ENCODE results near the gene DENND6A. TPM values are rescaled to one million over a fixed set of nuclear protein-coding genes. Genes with fewer than 3 reads are reported as not detected.
"Not testable (repeated sequence)": the region's sequence is repeated elsewhere in the genome, so short reads cannot be mapped to it uniquely, and the experiment has no call there.

The DENND6A gene
- total RNA-seq, 1 donor, result 21.0 TPM

DNA sequence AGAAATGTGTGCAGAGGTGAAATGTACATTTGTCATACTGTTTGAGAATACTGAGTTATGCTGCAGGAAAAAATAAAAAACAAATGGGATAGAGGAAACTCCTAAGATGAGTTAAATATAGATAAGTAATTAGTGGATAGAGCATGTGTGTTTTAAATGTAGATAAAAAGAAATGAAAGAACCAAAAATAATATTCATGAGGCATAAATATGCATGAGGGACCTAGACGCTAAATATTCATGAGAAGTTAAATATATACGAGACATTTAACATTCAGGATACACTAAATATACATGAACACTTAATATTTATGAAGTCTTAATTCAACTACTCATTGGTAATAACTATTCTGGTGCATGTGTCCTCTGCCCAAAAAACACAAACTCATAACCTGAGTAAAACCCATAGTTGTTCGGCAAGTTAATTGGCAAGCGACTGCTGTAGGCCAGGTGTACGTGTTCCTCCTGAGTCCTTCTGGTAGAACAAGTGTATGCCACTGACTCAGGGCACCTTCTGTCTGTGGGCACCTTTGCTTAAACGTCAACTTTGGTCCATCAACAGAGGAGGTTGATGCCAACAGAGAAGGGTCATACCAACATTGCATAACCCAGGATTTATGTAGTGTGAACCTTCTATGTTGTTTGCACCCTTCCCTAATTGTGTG lies 24.5 kb upstream of the DENND6A start:
- TF ChIP-seq, protein P1, sequence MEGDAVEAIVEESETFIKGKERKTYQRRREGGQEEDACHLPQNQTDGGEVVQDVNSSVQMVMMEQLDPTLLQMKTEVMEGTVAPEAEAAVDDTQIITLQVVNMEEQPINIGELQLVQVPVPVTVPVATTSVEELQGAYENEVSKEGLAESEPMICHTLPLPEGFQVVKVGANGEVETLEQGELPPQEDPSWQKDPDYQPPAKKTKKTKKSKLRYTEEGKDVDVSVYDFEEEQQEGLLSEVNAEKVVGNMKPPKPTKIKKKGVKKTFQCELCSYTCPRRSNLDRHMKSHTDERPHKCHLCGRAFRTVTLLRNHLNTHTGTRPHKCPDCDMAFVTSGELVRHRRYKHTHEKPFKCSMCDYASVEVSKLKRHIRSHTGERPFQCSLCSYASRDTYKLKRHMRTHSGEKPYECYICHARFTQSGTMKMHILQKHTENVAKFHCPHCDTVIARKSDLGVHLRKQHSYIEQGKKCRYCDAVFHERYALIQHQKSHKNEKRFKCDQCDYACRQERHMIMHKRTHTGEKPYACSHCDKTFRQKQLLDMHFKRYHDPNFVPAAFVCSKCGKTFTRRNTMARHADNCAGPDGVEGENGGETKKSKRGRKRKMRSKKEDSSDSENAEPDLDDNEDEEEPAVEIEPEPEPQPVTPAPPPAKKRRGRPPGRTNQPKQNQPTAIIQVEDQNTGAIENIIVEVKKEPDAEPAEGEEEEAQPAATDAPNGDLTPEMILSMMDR (IDR thresholded peaks at IDR 0.05; ENCODE audit: insufficient read depth, low read length), result no peak
- DNase-seq (ENCODE audit: low read depth), result no peak
- H3K4me3 ChIP-seq (ENCODE audit: low read depth, low read length), result no peak overlapping the region

DNA sequence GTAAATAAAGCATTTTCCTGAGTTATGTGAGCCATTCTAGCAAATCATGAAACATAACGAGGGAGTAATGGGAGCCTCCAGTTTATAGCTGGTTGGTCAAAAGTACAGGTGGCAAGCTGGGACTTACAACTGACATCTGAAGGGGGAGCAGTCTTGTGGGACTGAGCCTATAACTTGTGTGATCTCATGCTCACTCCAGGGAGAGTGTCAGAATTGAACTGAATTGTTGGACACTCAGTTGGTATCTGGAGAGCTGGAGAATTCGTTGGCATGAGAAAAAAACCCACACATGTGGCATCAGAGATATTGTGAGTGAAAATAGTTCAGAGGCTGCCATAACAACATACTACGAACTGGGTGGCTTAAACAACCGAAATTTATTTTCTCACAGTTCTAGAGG lies 22.8 kb upstream of the DENND6A start:
- TF ChIP-seq, protein P1 (IDR thresholded peaks at IDR 0.05; ENCODE audit: insufficient read depth, low read length), result no peak
- H3K4me3 ChIP-seq (ENCODE audit: low read depth, low read length), result no peak overlapping the region
- no peak for DNase-seq (ENCODE audit: low read depth)

DNA sequence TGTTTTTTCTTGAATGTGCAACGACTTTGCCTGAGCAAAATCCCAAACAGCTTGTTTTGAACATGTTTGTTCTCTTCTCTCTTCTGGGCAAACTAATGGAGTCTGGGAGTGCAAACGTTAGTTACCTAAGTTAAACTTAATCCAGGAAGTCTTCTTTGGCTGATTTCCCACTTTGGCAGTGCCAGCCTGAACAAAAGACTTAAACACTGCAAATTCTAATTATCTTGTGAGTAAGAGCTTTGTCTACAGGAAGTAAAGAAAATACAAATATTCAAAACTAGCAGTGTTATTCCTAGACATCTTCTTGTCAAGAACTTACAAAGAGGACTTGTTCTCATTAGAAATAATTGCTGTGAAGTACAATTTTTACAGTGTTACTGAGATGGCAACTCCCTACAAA lies 16.7 kb upstream of the DENND6A start:
- no peak overlapping the region for H3K4me3 ChIP-seq (ENCODE audit: low read depth, low read length)
- TF ChIP-seq, protein P1 (IDR thresholded peaks at IDR 0.05; ENCODE audit: insufficient read depth, low read length), result no peak
- no peak for DNase-seq (ENCODE audit: low read depth)

DNA sequence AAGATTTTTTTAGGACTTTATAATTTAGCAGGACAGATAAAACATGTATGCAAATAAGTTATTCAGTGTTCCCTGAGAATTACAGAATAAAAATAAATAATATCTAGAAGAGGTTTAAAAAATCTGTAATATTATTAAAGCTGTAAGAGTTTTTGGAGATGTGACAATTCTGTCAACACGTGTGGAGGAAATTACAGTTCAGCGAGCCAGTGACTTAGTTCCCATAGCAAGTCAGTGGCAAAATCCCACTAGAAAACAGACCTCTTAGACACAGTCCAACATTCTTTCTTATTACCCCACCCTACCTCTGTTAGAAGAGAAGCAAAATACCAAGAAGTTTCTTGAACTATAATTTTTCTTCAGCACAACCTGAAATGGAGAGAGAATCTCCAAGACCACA lies 16.2 kb upstream of the DENND6A start:
- TF ChIP-seq, protein P1 (IDR thresholded peaks at IDR 0.05; ENCODE audit: insufficient read depth, low read length), result no peak
- DNase-seq (ENCODE audit: low read depth), result peak; percentile 40
- no peak overlapping the region for H3K4me3 ChIP-seq (ENCODE audit: low read depth, low read length)

DNA sequence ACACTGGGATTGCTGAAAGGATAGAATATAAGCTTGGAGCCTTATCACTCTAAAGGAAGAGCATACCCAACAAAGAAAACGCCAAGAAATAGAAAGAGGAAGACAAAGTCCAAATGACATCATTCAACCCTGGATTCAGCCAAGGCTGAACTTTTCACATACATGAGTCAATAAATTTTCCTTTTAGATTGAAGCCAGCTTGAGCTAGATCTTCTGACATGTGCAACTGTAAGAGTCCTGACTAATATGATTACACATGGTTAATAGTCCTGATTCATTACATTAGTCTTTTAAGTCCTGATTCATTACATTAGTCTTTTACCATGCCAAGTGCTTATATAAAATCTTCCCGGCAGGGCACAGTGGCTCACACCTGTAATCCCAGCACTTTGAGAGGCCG lies 13.6 kb upstream of the DENND6A start:
- H3K4me3 ChIP-seq (ENCODE audit: low read depth, low read length), result no peak overlapping the region
- TF ChIP-seq, protein P1 (IDR thresholded peaks at IDR 0.05; ENCODE audit: insufficient read depth, low read length), result no peak
- peak; percentile 82 for DNase-seq (ENCODE audit: low read depth)

DNA sequence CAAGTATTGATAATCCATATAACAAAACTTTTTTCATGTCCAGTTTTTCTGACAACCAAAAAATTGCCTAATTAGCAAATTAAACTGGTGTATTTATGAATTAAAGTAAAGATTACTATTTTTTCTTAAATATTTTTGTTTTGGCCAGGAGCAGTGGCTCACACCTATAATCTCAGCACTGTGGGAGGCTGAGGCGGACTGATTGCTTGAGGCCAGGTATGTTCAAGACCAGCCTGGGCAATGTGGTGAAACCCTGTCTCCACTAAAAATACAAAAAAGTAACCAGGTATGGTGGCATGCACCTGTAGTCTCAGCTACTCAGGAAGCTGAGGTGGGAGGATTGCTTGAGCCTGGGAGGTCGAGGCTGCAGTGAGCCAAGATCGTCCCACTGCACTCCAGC lies 12.5 kb upstream of the DENND6A start:
- H3K4me3 ChIP-seq (ENCODE audit: low read depth, low read length); DNase-seq (ENCODE audit: low read depth): not testable (repeated sequence)

DNA sequence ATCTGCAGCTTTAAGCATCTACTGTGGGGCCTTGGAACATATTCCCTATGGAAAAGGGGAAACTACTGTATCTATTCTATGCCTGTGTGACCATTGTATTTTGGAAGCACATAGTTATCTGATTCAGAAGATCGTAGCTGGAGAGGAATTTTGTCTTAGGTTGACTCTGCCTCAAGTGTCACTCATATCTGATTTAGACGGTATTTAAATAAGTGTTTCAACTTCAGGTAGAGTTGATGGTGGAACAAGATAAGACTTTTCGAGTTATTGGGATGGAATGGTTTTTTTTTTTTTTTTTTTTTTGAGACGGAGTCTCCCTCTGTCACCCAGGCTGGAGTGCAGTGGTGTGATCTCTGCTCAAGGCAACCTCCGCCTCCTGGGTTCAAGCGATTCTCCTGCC lies 8.9 kb upstream of the DENND6A start:
- no peak overlapping the region for H3K4me3 ChIP-seq (ENCODE audit: low read depth, low read length)
- TF ChIP-seq, protein P1 (IDR thresholded peaks at IDR 0.05; ENCODE audit: insufficient read depth, low read length), result no peak
- no peak for DNase-seq (ENCODE audit: low read depth)
